CD4-positive, alpha-beta T cell (primary cell): ENCODE results near the gene FASN. TPM values are rescaled to one million over a fixed set of nuclear protein-coding genes. Genes with fewer than 3 reads are reported as not detected.
A peak's percentile ranks its signal among the peaks of the same experiment; 100 is the strongest.

Source experiments
- ATAC-seq: fragments of 200-7000 bp; cut with Tn5 transposase; one replicate; pipeline ENCODE4 v1.10.0; 2022; ENCODE audit warnings: mild to moderate bottlenecking; ENCODE audit not compliant: poor library complexity
- CTCF ChIA-PET: fragments of 350-600 bp; sonication (Branson Sonifier 250); formaldehyde crosslinking; loops from one replicate; lab custom pipeline; 2021; ENCODE audit warnings: antibody characterized with exemption, inconsistent platforms; lab: Charles Lee
- POLR2A ChIA-PET: fragments of 350-600 bp; sonication (Branson Sonifier 250); formaldehyde crosslinking; loops from one replicate; lab custom pipeline; 2021; ENCODE audit warnings: antibody characterized with exemption, inconsistent platforms; lab: Charles Lee
- DNase-seq, 14 experiments: peaks; one replicate each; pipeline ENCODE4 v3.0.0-alpha.2; 2013 to 2020; ENCODE audit warnings: mixed read lengths in 2 of 14
- H3K27ac ChIP-seq, 2 donors: one replicate each; pipeline versions ENCODE4 v1.5.1 to v1.7.0; 2013; ENCODE audit warnings: low read length in 2 of 2, low read depth in 1 of 2, mild to moderate bottlenecking in 1 of 2
- H3K27me3 ChIP-seq, 2 experiments: 1 replicate in 1 of 2; 2 replicates in 1 of 2; pipeline versions ENCODE4 v1.6.1 to v1.7.0; 2013; ENCODE audit warnings: low read length in 2 of 2, control low read depth in 1 of 2, mild to moderate bottlenecking in 1 of 2, moderate library complexity in 1 of 2; ENCODE audit not compliant: insufficient read depth in 2 of 2, control insufficient read depth in 1 of 2
- H3K36me3 ChIP-seq: one replicate; pipeline ENCODE4 v1.6.1; 2013; ENCODE audit warnings: low read length, control low read depth; ENCODE audit not compliant: insufficient read depth
- H3K4me1 ChIP-seq: one replicate; pipeline ENCODE4 v1.6.1; 2013; ENCODE audit warnings: low read length, control low read depth; ENCODE audit not compliant: insufficient read depth
- H3K4me3 ChIP-seq: one replicate; pipeline ENCODE4 v1.5.1; 2013; ENCODE audit warnings: mild to moderate bottlenecking, low read length, moderate library complexity
- H3K9me3 ChIP-seq, 2 experiments: 1 replicate in 1 of 2; 2 replicates in 1 of 2; pipeline versions ENCODE4 v1.6.1 to v1.7.0; 2013; ENCODE audit warnings: low read length in 2 of 2, mild to moderate bottlenecking in 2 of 2, control low read depth in 1 of 2, moderate library complexity in 1 of 2; ENCODE audit not compliant: control insufficient read depth in 1 of 2, insufficient read depth in 1 of 2
- H3K27ac Mint-ChIP-seq: one replicate; pipeline ENCODE4 v1.8.0; 2020; ENCODE audit warnings: mixed read lengths
- H3K27me3 Mint-ChIP-seq: one replicate; pipeline ENCODE4 v1.8.0; 2021; ENCODE audit warnings: mixed read lengths
- H3K36me3 Mint-ChIP-seq: one replicate; pipeline ENCODE4 v1.8.0; 2021; ENCODE audit warnings: low read depth, mixed read lengths
- H3K4me1 Mint-ChIP-seq: one replicate; pipeline ENCODE4 v1.8.0; 2021; ENCODE audit warnings: low read depth, mixed read lengths
- H3K4me3 Mint-ChIP-seq: one replicate; pipeline ENCODE4 v1.8.0; 2020; ENCODE audit warnings: mild to moderate bottlenecking, mixed read lengths
- H3K9me3 Mint-ChIP-seq: one replicate; pipeline ENCODE4 v1.8.0; 2020; ENCODE audit warnings: mixed read lengths
- intact Hi-C, 2 experiments: fragments of 100-400 bp; cut with DNase I in 1 of 2; cut with micrococcal nuclease in 1 of 2; formaldehyde crosslinking; loops; one replicate each; pipeline versions ENCODE4 v1.15.1 to v1.9.0; 2023 to 2025; cut with DNase I, micrococcal nuclease
- total RNA-seq, 174 experiments: library from RNA in 2 of 174; stranded (reverse) in 2 of 174; gene quantifications; one replicate each; pipeline ENCODE4 v1.2.3 and lab custom pipeline; 2021 to 2026
- TF ChIP-seq, protein P1 (sequence below): fragments of 200-600 bp; IDR thresholded peaks from one replicate; pipeline ENCODE4 v1.8.0; 2022; ENCODE audit warnings: antibody characterized with exemption, mild to moderate bottlenecking

FASN gene
- total RNA-seq, 2 experiments from 2014 or later, result 168 to 174 TPM

DNA sequence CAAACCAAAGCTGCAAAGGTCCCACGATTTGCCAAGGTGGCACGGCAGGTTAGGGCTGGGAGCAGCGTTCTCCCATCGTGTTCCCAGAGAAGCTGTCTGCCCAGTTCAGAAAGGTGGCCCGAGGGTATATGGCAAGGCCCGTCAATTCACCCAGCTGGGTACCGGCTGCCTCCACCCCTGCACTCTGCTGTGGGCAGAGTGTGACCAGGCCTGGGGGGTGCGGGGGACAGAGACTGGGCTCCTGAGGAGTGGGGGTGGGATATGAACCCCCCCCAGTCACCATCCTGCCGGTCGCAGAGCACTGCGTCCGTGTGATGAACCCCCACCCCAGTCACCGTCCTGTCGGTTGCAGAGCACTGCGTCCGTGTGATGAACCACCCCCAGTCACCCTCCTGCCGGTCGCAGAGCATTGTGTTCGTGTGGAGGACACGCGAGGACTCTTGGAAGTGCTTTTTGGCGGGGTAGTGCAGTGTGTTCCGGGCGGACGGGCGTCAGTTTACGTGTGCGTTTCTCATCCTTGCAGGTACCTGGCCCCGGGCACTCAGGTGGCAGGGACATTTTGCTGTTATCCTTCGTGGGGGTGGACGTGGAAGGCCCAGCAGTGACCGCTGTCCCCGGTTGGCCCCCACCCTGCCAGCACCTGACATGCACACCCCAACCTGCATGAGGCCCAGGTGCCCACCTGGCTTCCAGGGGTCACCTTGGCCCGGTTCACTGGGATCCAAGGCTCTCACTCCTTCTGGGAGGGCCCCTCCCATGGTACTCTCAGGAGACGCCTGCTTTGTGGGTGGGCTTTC lies 2.7 kb upstream of the FASN start:
- intact Hi-C loops, result no loop called here
- peaks cover 6% of the 10 kb centered on the region for H3K36me3 Mint-ChIP-seq
- DNase-seq (peak in 2 of 14 experiments; percentile 4 to 35), ATAC-seq (no peak)
- H3K4me1 Mint-ChIP-seq, result peaks cover 8% of the 10 kb centered on the region
- Histone ChIP-seq H3K27me3 (no peaks in the 10 kb centered on the region), H3K36me3 (peaks cover 7% of the 10 kb centered on the region), H3K4me1 (peaks cover 41% of the 10 kb centered on the region), H3K4me3 (no peak overlapping the region), H3K9me3 (no peaks in the 10 kb centered on the region), H3K27ac (no peak overlapping the region)
- TF ChIP-seq, protein P1, sequence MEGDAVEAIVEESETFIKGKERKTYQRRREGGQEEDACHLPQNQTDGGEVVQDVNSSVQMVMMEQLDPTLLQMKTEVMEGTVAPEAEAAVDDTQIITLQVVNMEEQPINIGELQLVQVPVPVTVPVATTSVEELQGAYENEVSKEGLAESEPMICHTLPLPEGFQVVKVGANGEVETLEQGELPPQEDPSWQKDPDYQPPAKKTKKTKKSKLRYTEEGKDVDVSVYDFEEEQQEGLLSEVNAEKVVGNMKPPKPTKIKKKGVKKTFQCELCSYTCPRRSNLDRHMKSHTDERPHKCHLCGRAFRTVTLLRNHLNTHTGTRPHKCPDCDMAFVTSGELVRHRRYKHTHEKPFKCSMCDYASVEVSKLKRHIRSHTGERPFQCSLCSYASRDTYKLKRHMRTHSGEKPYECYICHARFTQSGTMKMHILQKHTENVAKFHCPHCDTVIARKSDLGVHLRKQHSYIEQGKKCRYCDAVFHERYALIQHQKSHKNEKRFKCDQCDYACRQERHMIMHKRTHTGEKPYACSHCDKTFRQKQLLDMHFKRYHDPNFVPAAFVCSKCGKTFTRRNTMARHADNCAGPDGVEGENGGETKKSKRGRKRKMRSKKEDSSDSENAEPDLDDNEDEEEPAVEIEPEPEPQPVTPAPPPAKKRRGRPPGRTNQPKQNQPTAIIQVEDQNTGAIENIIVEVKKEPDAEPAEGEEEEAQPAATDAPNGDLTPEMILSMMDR, result no peak
- no peaks in the 10 kb centered on the region for H3K27me3 Mint-ChIP-seq
- CTCF ChIA-PET, result no interaction called here
- H3K9me3 Mint-ChIP-seq, result no peaks in the 10 kb centered on the region
- peak overlapping the region; percentile 87 for H3K4me3 Mint-ChIP-seq
- POLR2A ChIA-PET, result interaction anchor here (0.7 kb wide), 1 partner anchor 26 kb away, joined by 3 read pairs; no protein-coding TSS in a partner anchor
- H3K27ac Mint-ChIP-seq, result peak overlapping the region; percentile 80

DNA sequence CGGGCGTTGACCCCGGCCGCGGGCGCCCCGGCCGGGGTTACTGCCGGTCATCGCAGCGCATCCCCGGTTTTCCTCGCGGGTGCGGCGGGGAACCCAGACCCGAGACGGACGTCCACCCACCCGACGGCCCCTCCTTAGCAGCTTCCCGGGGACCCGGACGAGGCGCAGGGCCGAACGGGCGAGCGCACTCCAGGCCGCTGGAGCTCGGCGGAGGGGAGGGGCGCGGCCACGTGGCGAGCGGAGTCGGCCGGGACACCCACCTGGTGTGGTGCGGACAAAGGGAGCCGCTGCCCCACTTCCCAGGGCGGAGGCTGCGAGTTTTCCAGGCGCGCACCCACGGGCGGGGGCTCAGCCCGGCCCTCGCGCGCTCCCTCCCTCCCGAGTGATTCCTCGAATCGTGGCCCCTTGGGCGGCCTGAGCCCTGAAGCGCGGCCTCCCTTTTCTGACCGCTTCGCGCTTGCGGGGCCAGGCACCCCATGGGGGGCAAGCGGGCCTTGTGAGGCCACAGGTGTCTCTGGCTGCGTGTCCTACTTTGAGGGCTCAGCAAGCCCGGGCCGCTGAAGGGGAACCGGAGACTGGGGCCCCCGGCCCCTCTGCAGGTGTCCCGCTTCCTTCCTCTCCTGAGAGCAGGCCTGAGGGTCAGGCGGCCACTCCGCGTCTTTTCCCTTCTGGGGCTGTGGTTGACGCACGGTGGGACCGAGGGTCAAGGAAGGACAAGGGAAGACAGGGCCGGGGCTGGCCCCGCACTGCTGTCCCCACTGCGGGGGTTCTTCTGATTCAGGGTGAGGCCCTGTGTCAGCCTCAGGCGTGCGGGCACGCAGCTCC lies 1.1 kb upstream of the FASN start:
- peak overlapping the region; percentile 54 for H3K4me3 ChIP-seq
- Mint-ChIP-seq H3K36me3 (peaks cover 10% of the 10 kb centered on the region), H3K4me1 (peaks cover 3% of the 10 kb centered on the region), H3K27ac (peak overlapping the region; percentile 80), H3K27me3 (no peaks in the 10 kb centered on the region), H3K4me3 (peak overlapping the region; percentile 87), H3K9me3 (no peaks in the 10 kb centered on the region)
- TF ChIP-seq, protein P1, result no peak
- CTCF ChIA-PET, result interaction anchor here (1.3 to 1.6 kb wide), 4 partner anchors 21 to 140 kb away, joined by 3 to 15 read pairs (median 10); no protein-coding TSS in a partner anchor
- intact Hi-C loops, result loop anchor here (1.0 to 10.0 kb wide), 8 partner anchors 27 to 1994 kb away; partner anchors contain the start of genes CENPX (in 1 of the 2), GAA (in 1 of the 2), GPS1 (in 1 of the 2) and LRRC45 (in 1 of the 2)
- no peak for ATAC-seq
- H3K27me3 ChIP-seq, result no peaks in the 10 kb centered on the region
- H3K4me1 ChIP-seq, result peaks cover 30% of the 10 kb centered on the region
- peaks cover 18% of the 10 kb centered on the region for H3K36me3 ChIP-seq
- peak overlapping the region; percentile 58 to 73 for H3K27ac ChIP-seq
- H3K9me3 ChIP-seq, result no peaks in the 10 kb centered on the region
- POLR2A ChIA-PET, result interaction anchor here (0.6 to 2.9 kb wide), 15 partner anchors 7 to 199 kb away, joined by 3 to 44 read pairs (median 4); partner anchors contain the start of genes DCXR and DUS1L
- peak in 2 of 14 experiments; percentile 41 to 54 for DNase-seq

DNA sequence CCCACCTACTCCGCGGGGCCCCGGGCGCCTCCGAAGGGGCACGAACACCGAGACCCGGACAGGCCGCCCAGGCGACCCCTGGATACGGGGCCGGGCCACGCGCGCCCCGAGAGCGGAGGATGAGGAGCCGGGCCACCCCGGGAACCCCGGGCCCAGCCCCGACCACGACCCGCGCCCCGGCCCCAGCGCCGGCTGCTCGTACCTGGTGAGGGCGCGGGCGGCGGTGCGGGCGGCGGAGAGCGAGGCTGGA lies 192 bp downstream of the FASN start:
- Mint-ChIP-seq H3K4me3 (peak overlapping the region; percentile 74), H3K27ac (no peak overlapping the region), H3K27me3 (no peaks in the 10 kb centered on the region), H3K9me3 (no peaks in the 10 kb centered on the region), H3K36me3 (peaks cover 14% of the 10 kb centered on the region), H3K4me1 (peaks cover 3% of the 10 kb centered on the region)
- ATAC-seq (no peak), DNase-seq (peak in 1 of 14 experiments; percentile 9)
- ChIA-PET CTCF (interaction anchor here (1.0 to 1.6 kb wide), 5 partner anchors 9 to 67 kb away, joined by 3 to 15 read pairs (median 4); partner anchors contain the start of gene DCXR), POLR2A (interaction anchor here (1.1 to 2.9 kb wide), 9 partner anchors 9 to 103 kb away, joined by 3 to 44 read pairs (median 7); partner anchors contain the start of genes DCXR and DUS1L)
- H3K27ac ChIP-seq, result peak overlapping the region in 1 of 2 donors; percentile 46
- TF ChIP-seq, protein P1, result no peak
- peak overlapping the region; percentile 51 for H3K4me3 ChIP-seq
- H3K27me3 ChIP-seq, result no peaks in the 10 kb centered on the region
- H3K4me1 ChIP-seq, result peaks cover 28% of the 10 kb centered on the region
- H3K36me3 ChIP-seq, result peaks cover 31% of the 10 kb centered on the region
- H3K9me3 ChIP-seq, result no peaks in the 10 kb centered on the region
- intact Hi-C loops, result loop anchor here (1.0 to 10.0 kb wide), 8 partner anchors 28 to 1993 kb away; partner anchors contain the start of genes CENPX (in 1 of the 2), GAA (in 1 of the 2), GPS1 (in 1 of the 2) and LRRC45 (in 1 of the 2)
